SK-N-MC (cell line): ENCODE measurements around the gene PDZRN3.

ENCODE experiments used
- EZH2 ChIP-seq: fragments of 200-600 bp; sonication (generic); IDR thresholded peaks from one replicate; pipeline ENCODE4 v1.6.1; 2017; ENCODE audit warnings: antibody characterized with exemption
- FOXP2 ChIP-seq: optimal IDR thresholded peaks from 2 replicates; pipeline ENCODE3; 2011; ENCODE audit warnings: mild to moderate bottlenecking, moderate library complexity; ENCODE audit not compliant: insufficient read depth; ENCODE audit errors: extremely low read length, control extremely low read depth
- POLR2AphosphoS5 ChIP-seq: IDR thresholded peaks from 2 replicates; pipeline ENCODE4 v1.6.1; 2012; ENCODE audit warnings: mild to moderate bottlenecking, low read depth, low read length, borderline replicate concordance

GRCh38 chr3:73655197-73655596 lies 30.5 kb upstream of the PDZRN3 start:
- TF ChIP-seq POLR2AphosphoS5 (no peak), EZH2 (no peak), FOXP2 (no peak)
